GM19193 (cell line): ENCODE measurements around the gene ANKRD39.

Source experiments
- POLR2A ChIP-seq: IDR thresholded peaks from 4 replicates; pipeline ENCODE4 v1.6.1; 2011; ENCODE audit not compliant: insufficient read depth, insufficient read length; ENCODE audit errors: extremely low read depth

Gene ANKRD39

GRCh38 chr2:96869281-96869821 is 11.5 kb upstream of the ANKRD39 start:
- no peak for TF ChIP-seq POLR2A

GRCh38 chr2:96868555-96869280 is 10.9 kb upstream of the ANKRD39 start:
- TF ChIP-seq POLR2A, result peak; percentile 76

- TF ChIP-seq POLR2A, result no peak
These were observed 10.1 kb upstream of the ANKRD39 start for GRCh38 chr2:96867756-96868554.

GRCh38 chr2:96866986-96867755 is 9.4 kb upstream of the ANKRD39 start:
- TF ChIP-seq POLR2A, result no peak

GRCh38 chr2:96866586-96866985 is 8.8 kb upstream of the ANKRD39 start:
- TF ChIP-seq POLR2A, result no peak

- TF ChIP-seq POLR2A, result no peak
These were observed 8.3 kb upstream of the ANKRD39 start for GRCh38 chr2:96866149-96866548.

GRCh38 chr2:96865654-96866053 is 7.8 kb upstream of the ANKRD39 start:
- no peak for TF ChIP-seq POLR2A

- TF ChIP-seq POLR2A, result no peak
These were observed 6.7 kb upstream of the ANKRD39 start for GRCh38 chr2:96864343-96865091.

GRCh38 chr2:96863575-96864342 is 5.9 kb upstream of the ANKRD39 start:
- TF ChIP-seq POLR2A, result no peak

- no peak for TF ChIP-seq POLR2A
These were observed 3.3 kb upstream of the ANKRD39 start for GRCh38 chr2:96861074-96861473.

- no peak for TF ChIP-seq POLR2A
These were observed 2.5 kb upstream of the ANKRD39 start for GRCh38 chr2:96860065-96861029.

- TF ChIP-seq POLR2A, result no peak
These were observed 1.9 kb upstream of the ANKRD39 start for GRCh38 chr2:96859681-96860064.
